Lung (tissue), 12 donors: ENCODE results near the gene ASTN2. TPM values are rescaled to one million over a fixed set of nuclear protein-coding genes. Genes with fewer than 3 reads are reported as not detected.

Experiments used
- ATAC-seq: fragments of 200-7000 bp; cut with Tn5 transposase; one replicate; pipeline ENCODE4 v1.9.1; 2020; ENCODE audit warnings: moderate number of reproducible peaks; ENCODE audit not compliant: insufficient read depth, low FRiP score
- DNase-seq, 3 donors: peaks; one replicate each; pipeline ENCODE4 v3.0.0-alpha.2; 2013 to 2017
- H3K27ac ChIP-seq, 2 donors: one replicate each; pipeline ENCODE4 v1.5.1; 2013; ENCODE audit warnings: mild to moderate bottlenecking in 2 of 2, moderate library complexity in 2 of 2, control low read depth in 1 of 2, inconsistent platforms in 1 of 2, low read depth in 1 of 2, low read length in 1 of 2
- H3K27me3 ChIP-seq, 3 donors: one replicate each; pipeline ENCODE4 v1.5.1; 2013; ENCODE audit warnings: low read length in 2 of 3; ENCODE audit not compliant: control insufficient read depth in 3 of 3, insufficient read depth in 3 of 3
- H3K36me3 ChIP-seq, 4 donors: one replicate each; pipeline ENCODE4 v1.5.1; 2013; ENCODE audit warnings: low read length in 4 of 4, mild to moderate bottlenecking in 1 of 4, moderate library complexity in 1 of 4; ENCODE audit not compliant: control insufficient read depth in 4 of 4, insufficient read depth in 4 of 4
- H3K4me1 ChIP-seq, 5 donors: one replicate each; pipeline ENCODE4 v1.5.1; 2013; ENCODE audit warnings: low read length in 5 of 5, mild to moderate bottlenecking in 2 of 5, moderate library complexity in 1 of 5; ENCODE audit not compliant: control insufficient read depth in 5 of 5, insufficient read depth in 5 of 5
- H3K4me3 ChIP-seq: one replicate; pipeline ENCODE4 v1.5.1; 2013; ENCODE audit warnings: mild to moderate bottlenecking, control low read depth, moderate library complexity
- H3K9ac ChIP-seq, 2 donors: one replicate each; pipeline ENCODE4 v1.5.1; 2013; ENCODE audit warnings: low read length in 2 of 2, control low read depth in 1 of 2; ENCODE audit not compliant: insufficient read depth in 1 of 2
- H3K9me3 ChIP-seq, 4 donors: one replicate each; pipeline ENCODE4 v1.5.1; 2013; ENCODE audit warnings: low read length in 3 of 4, mild to moderate bottlenecking in 1 of 4, moderate library complexity in 1 of 4; ENCODE audit not compliant: control insufficient read depth in 4 of 4, insufficient read depth in 3 of 4
- CTCF ChIP-seq: IDR thresholded peaks from 2 replicates; pipeline ENCODE4 v1.5.1; 2012; ENCODE audit warnings: mild to moderate bottlenecking; ENCODE audit errors: control extremely low read depth, extremely low read depth
- WGBS, 2 donors: extraction: QIAGEN DNeasy Blood & Tissue Kit; methylation state at CpG; one replicate each; pipeline ENCODE4 v1.1.7; 2013; 5-methylcytosine and 5-hydroxymethylcytosine counted together
- polyA plus RNA-seq, 2 donors: library from polyadenylated mRNA; stranded (reverse); fragments of 200-250 nt; gene quantifications; one replicate each; pipeline ENCODE4 v1.2.1, GENCODE V29; 2013
- total RNA-seq, 2 donors: library from RNA; depleted of rRNA in 1 of 2; stranded (reverse); fragments of >200 nt in 1 of 2; gene quantifications; one replicate each; pipeline ENCODE4 v1.2.1, GENCODE V29; 2014 to 2021
- donor health status: control.
- donor health status: control.
- donor health status: Bipolar disorder and iron deficiency.
- donor health status: healthy.
- donor health status: DM: yes; HTN: yes; CAD: no.

ASTN2 gene
- total and polyA plus RNA-seq, 4 donors = 1.4 to 7.0 (median 3.3) TPM

- no peak for DNase-seq
- no peaks in the 10 kb centered on the region for H3K27me3 ChIP-seq
- H3K27ac ChIP-seq = no peak overlapping the region
- no peaks in the 10 kb centered on the region for H3K9me3 ChIP-seq
- TF ChIP-seq CTCF = no peak
- H3K9ac ChIP-seq = no peak overlapping the region
- ATAC-seq = no peak
- no peaks in the 10 kb centered on the region for H3K4me1 ChIP-seq
- WGBS, 2 donors = 83 to 86% methylated on average over 2 of the region's 2 CpGs
- no peaks in the 10 kb centered on the region for H3K36me3 ChIP-seq
- H3K4me3 ChIP-seq = no peak overlapping the region
Observed at GRCh38 chr9:117266855-117267497, 147.9 kb downstream of the ASTN2 start.

DNA sequence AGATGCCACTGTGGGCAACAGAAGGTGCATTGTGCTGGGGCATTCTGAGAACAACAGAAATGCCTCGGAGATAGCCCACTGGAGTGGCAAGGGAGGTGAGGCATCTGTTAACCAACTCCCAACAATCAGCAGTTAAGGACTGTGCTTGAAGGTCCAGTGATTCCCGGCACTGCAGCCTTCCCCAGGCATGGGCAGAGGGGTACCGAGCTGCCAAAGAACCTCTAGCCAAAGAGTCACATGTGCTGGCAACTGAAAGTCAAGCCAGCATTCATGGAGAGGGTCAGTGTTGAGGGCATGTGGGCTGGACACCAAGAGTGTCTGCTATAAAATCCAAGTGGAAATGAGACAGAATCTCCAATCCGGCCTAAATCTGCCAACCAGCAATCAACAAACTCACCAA lies 149.6 kb downstream of the ASTN2 start:
- DNase-seq = no peak
- WGBS, 2 donors = 80 to 86% methylated on average over 4 of the region's 4 CpGs
- Histone ChIP-seq H3K4me3 (no peak overlapping the region), H3K27ac (no peak overlapping the region), H3K4me1 (no peaks in the 10 kb centered on the region), H3K9ac (no peak overlapping the region), H3K36me3 (no peaks in the 10 kb centered on the region), H3K27me3 (peaks cover 0 to 2% (median 0%) of the 10 kb centered on the region in 3 donors), H3K9me3 (no peaks in the 10 kb centered on the region)
- TF ChIP-seq CTCF = no peak
- ATAC-seq = no peak

GRCh38 chr9:117258184-117258866 lies 156.5 kb downstream of the ASTN2 start:
- H3K9ac ChIP-seq = no peak overlapping the region
- no peak overlapping the region for H3K27ac ChIP-seq
- peaks cover 0 to 5% (median 0%) of the 10 kb centered on the region in 3 donors for H3K27me3 ChIP-seq
- no peak for DNase-seq
- no peak for ATAC-seq
- H3K4me3 ChIP-seq = no peak overlapping the region
- H3K36me3 ChIP-seq = no peaks in the 10 kb centered on the region
- 60 to 64% methylated on average over 8 of the region's 8 CpGs for WGBS, 2 donors
- no peak for TF ChIP-seq CTCF
- H3K9me3 ChIP-seq = peaks cover 0 to 1% (median 0%) of the 10 kb centered on the region in 4 donors
- H3K4me1 ChIP-seq = no peaks in the 10 kb centered on the region
